OCI-LY7 (cell line): Measurements from ENCODE around the gene RPS6KA2.

Source experiments
- EZH2phosphoT487 ChIP-seq: fragments of 200-600 bp; sonication (generic); IDR thresholded peaks from 2 replicates; pipeline ENCODE4 v1.6.1; 2018; ENCODE audit warnings: low read depth, borderline replicate concordance, mild to moderate bottlenecking, mixed run types, antibody characterized with exemption, low read length, moderate library complexity, mixed read lengths
- TF ChIP-seq, protein P1 (sequence below): fragments of 200-600 bp; sonication (generic); conservative IDR thresholded peaks from 2 replicates; pipeline ENCODE4 v1.5.1; 2014; ENCODE audit warnings: mild to moderate bottlenecking, antibody characterized with exemption, low read length, moderate library complexity, mixed read lengths

DNA sequence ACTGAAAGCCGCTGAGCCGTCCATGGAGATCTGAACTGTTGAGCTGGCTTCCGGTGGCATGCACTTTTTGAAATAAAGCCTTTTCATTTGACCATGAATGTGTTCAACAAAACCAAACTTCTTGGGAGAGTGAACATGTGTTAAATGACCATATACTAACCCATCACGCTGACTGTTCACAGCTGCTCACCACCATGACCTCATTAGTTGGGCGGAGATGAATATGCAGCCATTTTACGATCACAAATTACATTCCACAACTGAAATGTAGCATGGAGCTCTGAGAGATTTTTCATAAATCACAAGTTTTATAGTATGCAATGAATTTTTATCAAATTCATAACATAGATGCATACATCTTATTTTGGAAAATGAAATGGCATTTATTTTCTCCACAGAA is 44.8 kb downstream of the RPS6KA2 start:
- TF ChIP-seq, protein P1, sequence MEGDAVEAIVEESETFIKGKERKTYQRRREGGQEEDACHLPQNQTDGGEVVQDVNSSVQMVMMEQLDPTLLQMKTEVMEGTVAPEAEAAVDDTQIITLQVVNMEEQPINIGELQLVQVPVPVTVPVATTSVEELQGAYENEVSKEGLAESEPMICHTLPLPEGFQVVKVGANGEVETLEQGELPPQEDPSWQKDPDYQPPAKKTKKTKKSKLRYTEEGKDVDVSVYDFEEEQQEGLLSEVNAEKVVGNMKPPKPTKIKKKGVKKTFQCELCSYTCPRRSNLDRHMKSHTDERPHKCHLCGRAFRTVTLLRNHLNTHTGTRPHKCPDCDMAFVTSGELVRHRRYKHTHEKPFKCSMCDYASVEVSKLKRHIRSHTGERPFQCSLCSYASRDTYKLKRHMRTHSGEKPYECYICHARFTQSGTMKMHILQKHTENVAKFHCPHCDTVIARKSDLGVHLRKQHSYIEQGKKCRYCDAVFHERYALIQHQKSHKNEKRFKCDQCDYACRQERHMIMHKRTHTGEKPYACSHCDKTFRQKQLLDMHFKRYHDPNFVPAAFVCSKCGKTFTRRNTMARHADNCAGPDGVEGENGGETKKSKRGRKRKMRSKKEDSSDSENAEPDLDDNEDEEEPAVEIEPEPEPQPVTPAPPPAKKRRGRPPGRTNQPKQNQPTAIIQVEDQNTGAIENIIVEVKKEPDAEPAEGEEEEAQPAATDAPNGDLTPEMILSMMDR = no peak
- no peak for TF ChIP-seq EZH2phosphoT487
